K562 (cell line): ENCODE results near the gene ADARB2. TPM values are rescaled to one million over a fixed set of nuclear protein-coding genes. Genes with fewer than 3 reads are reported as not detected.

Experiments used
- ARID1B ChIP-seq: fragments of 450-650 bp; IDR thresholded peaks from 2 replicates; pipeline ENCODE4 v1.6.1; 2016; ENCODE audit warnings: antibody characterized with exemption, mild to moderate bottlenecking, inconsistent platforms
- ARID2 ChIP-seq: fragments of 450-650 bp; IDR thresholded peaks from 2 replicates; pipeline ENCODE4 v1.6.1; 2017; ENCODE audit warnings: antibody characterized with exemption, mild to moderate bottlenecking
- ARNT ChIP-seq, 2 experiments: fragments of 450-650 bp; IDR thresholded peaks; 2 replicates each; pipeline ENCODE4 v1.6.1; 2016; ENCODE audit warnings: mild to moderate bottlenecking in 1 of 2
- BRF1 ChIP-seq: IDR thresholded peaks from 3 replicates; pipeline ENCODE4 v1.6.1; 2011; ENCODE audit warnings: borderline replicate concordance, mild to moderate bottlenecking; ENCODE audit not compliant: insufficient read length; ENCODE audit errors: extremely low read depth
- CAMTA2 ChIP-seq: fragments of 250-450 bp; sonication (Bioruptor Pico); conservative IDR thresholded peaks from 2 replicates; pipeline ENCODE4 v1.5.1; 2022
- GABPB2 ChIP-seq: fragments of 250-450 bp; sonication (Bioruptor Pico); conservative IDR thresholded peaks from 2 replicates; pipeline ENCODE4 v1.5.1; 2021; ENCODE audit warnings: mild to moderate bottlenecking
- HEY1 ChIP-seq: fragments of 250-450 bp; sonication (Bioruptor Pico); IDR thresholded peaks from 2 replicates; pipeline ENCODE4 v1.5.0; 2020; ENCODE audit warnings: mild to moderate bottlenecking, moderate library complexity, borderline replicate concordance
- NONO ChIP-seq, 2 experiments: fragments of 200-400 bp in 1 of 2; fragments of 450-650 bp in 1 of 2; formaldehyde crosslinking in 1 of 2; IDR thresholded peaks; 2 replicates each; pipeline ENCODE4 v1.6.1; 2017; ENCODE audit warnings: low read depth in 2 of 2, mild to moderate bottlenecking in 2 of 2, moderate library complexity in 2 of 2, low read length in 1 of 2
- NR2C2 ChIP-seq, 2 experiments: fragments of 200-800 bp in 1 of 2; sonication (Bioruptor generic) in 1 of 2; sonication (generic) in 1 of 2; formaldehyde crosslinking in 1 of 2; IDR thresholded peaks; 2 replicates each; pipeline versions ENCODE4 v1.6.1 to v1.8.0; 2016 to 2022; ENCODE audit warnings: mild to moderate bottlenecking in 1 of 2, missing compliant biosample characterization in 1 of 2, missing genetic modification characterization in 1 of 2, missing genetic modification reagents in 1 of 2
- POLR2B ChIP-seq: fragments of 450-650 bp; IDR thresholded peaks from 2 replicates; pipeline ENCODE4 v1.6.1; 2018; ENCODE audit warnings: low read depth; ENCODE audit not compliant: partially characterized antibody
- PTBP1 ChIP-seq: fragments of 200-400 bp; formaldehyde crosslinking; IDR thresholded peaks from 2 replicates; pipeline ENCODE4 v1.6.1; 2017; ENCODE audit warnings: low read depth, low read length
- RB1 ChIP-seq: fragments of 450-650 bp; IDR thresholded peaks from 2 replicates; pipeline ENCODE4 v1.6.1; 2017; ENCODE audit warnings: low read depth, mild to moderate bottlenecking
- TBL1XR1 ChIP-seq, 2 experiments: IDR thresholded peaks; 2 replicates each; pipeline ENCODE4 v1.6.1; 2012; ENCODE audit warnings: improper control_type of control experiment in 2 of 2, low read length in 2 of 2, mild to moderate bottlenecking in 1 of 2
- polyA plus RNA-seq, 8 experiments: library from polyadenylated mRNA; depleted of rRNA in 4 of 8; stranded (reverse) in 5 of 8; unstranded in 3 of 8; fragments of >200 nt; fragmentation: Nextera tagmentation in 2 of 8; fragmentation: Illumina TruSeq in 1 of 8; extraction: Ambion mirVana in 2 of 8; extraction: Trizol in 1 of 8; gene quantifications; 2 replicates each; pipeline versions ENCODE4 v1.2.1 to v1.2.3, GENCODE V29; 2011 to 2014; ENCODE audit warnings: inconsistent platforms in 1 of 8, missing spikeins in 1 of 8
- total RNA-seq, 7 experiments: library from RNA; depleted of rRNA in 6 of 7; stranded (reverse); fragments of >200 nt in 6 of 7; fragmentation: Illumina TruSeq in 2 of 7; extraction: Trizol in 2 of 7; gene quantifications; 2 replicates each; pipeline versions ENCODE4 v1.2.1 to v1.2.3, GENCODE V29; 2011 to 2021; ENCODE audit warnings: low replicate concordance in 1 of 7
- TF ChIP-seq, protein P1 (sequence below): fragments of 250-450 bp; sonication (Bioruptor Pico); IDR thresholded peaks from 2 replicates; pipeline ENCODE4 v1.9.0; 2021; ENCODE audit warnings: mild to moderate bottlenecking, inconsistent platforms
- TF ChIP-seq, protein P2 (sequence below): fragments of 450-650 bp; IDR thresholded peaks from 2 replicates; pipeline ENCODE4 v1.6.1; 2017; ENCODE audit warnings: antibody characterized with exemption

The ADARB2 gene
- total and polyA plus RNA-seq, 9 of the 15 experiments (the other 6 are each of a cell fraction or from before 2014, with no cell fraction given): not detected

DNA sequence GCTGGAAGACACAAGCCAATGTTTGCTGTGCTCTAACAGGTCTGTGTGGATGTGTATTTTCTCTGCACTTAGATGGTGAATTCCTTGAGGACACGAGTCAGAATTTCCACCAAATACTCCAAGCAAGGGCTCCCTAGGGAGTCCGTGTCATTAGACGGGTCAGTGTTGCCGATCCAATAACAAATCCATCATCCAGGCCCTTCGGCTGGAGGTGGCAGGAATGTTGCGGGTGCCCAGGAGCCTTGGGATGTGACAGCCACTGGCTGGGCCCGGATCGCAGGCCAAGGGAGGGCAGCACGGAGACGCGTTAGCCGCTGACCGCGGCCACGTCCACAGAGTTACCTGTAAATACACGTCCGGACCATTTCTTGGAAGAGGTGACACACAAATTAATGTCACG is 494.4 kb downstream of the ADARB2 start (continued):
- no peak for TF ChIP-seq HEY1
- no peak for TF ChIP-seq CAMTA2 (CRISPR knock-in tag)
- TF ChIP-seq PTBP1: no peak
- no peak for TF ChIP-seq NR2C2 (CRISPR knock-in tag; IDR thresholded peaks at IDR 0.05)
- TF ChIP-seq NR2C2 (tag; IDR thresholded peaks at IDR 0.05): no peak
- no peak for TF ChIP-seq BRF1
- TF ChIP-seq, protein P1, sequence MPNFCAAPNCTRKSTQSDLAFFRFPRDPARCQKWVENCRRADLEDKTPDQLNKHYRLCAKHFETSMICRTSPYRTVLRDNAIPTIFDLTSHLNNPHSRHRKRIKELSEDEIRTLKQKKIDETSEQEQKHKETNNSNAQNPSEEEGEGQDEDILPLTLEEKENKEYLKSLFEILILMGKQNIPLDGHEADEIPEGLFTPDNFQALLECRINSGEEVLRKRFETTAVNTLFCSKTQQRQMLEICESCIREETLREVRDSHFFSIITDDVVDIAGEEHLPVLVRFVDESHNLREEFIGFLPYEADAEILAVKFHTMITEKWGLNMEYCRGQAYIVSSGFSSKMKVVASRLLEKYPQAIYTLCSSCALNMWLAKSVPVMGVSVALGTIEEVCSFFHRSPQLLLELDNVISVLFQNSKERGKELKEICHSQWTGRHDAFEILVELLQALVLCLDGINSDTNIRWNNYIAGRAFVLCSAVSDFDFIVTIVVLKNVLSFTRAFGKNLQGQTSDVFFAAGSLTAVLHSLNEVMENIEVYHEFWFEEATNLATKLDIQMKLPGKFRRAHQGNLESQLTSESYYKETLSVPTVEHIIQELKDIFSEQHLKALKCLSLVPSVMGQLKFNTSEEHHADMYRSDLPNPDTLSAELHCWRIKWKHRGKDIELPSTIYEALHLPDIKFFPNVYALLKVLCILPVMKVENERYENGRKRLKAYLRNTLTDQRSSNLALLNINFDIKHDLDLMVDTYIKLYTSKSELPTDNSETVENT: no peak
- TF ChIP-seq POLR2B: no peak
- TF ChIP-seq RB1: no peak
- TF ChIP-seq GABPB2 (CRISPR knock-in tag): no peak
- TF ChIP-seq, protein P2, sequence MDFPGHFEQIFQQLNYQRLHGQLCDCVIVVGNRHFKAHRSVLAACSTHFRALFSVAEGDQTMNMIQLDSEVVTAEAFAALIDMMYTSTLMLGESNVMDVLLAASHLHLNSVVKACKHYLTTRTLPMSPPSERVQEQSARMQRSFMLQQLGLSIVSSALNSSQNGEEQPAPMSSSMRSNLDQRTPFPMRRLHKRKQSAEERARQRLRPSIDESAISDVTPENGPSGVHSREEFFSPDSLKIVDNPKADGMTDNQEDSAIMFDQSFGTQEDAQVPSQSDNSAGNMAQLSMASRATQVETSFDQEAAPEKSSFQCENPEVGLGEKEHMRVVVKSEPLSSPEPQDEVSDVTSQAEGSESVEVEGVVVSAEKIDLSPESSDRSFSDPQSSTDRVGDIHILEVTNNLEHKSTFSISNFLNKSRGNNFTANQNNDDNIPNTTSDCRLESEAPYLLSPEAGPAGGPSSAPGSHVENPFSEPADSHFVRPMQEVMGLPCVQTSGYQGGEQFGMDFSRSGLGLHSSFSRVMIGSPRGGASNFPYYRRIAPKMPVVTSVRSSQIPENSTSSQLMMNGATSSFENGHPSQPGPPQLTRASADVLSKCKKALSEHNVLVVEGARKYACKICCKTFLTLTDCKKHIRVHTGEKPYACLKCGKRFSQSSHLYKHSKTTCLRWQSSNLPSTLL: no peak
- TF ChIP-seq NONO (IDR thresholded peaks at IDR 0.05; ENCODE audit: low read depth in 2 of 2, low read length in 1 of 2): no peak
- TF ChIP-seq ARID1B: no peak
- TF ChIP-seq TBL1XR1 (IDR thresholded peaks at IDR 0.05; ENCODE audit: low read length in 2 of 2): no peak
- TF ChIP-seq ARID2: no peak
- TF ChIP-seq ARNT (IDR thresholded peaks at IDR 0.05): no peak
